Fibroblast of the conjunctiva (primary cell): Measurements from ENCODE around the gene STX7.

ENCODE experiments used
- DNase-seq: peaks from one replicate; pipeline ENCODE4 v3.0.0-alpha.2; 2010; ENCODE audit warnings: low read depth

Gene STX7

DNA sequence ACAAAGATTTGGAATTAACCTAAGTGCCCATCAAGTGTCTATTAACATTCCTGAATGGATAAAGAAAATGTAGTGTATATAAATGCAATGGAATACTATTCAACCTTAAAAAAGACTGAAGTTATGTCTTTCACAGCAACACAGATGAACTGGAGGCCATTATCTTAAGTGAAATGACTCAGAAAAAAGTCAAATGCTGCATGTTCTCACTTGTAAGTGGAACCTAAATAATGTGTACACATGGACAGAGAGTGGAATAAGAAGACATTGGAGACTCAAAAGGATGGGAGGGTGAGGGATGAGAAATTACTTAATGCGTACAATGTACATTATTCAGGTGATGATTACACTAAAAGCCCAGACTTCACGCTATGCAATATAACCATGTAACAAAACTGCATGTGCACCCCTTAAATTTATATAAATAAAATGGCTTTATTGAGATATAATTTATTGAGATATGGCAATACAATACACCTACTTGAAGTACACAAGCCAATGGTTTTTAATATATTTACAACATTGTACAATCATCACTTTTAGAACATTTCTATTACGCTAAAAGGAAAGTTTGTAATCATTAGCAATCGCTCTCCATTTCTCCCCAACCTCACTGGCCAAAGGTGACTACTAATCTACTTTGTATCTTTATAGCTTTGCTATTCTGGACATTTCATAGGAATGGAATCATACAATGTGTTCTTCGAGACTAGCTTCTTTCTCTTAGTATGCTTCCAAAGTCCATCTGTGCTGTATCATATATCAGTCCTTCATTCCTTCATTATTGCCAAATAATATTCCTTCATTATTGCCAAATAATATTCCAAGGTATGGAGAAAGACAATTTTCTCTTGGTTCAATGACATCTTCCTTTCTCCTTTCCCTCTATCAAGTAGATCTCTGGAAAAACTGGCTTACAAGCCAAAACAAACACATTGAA, 5.8 kb downstream of the STX7 start:
- no peak for DNase-seq

DNA sequence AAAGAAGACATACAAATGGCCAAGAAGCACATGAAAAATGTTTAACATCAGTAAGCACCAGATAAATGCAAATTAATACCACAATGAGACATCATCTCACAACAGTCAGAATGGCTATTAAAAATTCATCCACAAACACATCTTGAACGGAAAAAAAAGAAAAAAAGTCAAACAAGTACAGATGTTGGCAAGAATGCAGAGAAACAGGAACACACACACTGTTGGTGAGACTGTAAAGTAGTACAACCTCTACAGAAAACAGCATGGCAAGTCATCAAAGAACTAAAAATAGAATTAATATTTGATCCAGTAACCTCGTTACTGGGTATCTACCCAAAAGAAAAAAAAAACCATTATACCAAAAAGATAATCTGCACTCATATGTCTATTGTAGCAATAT, 6.5 kb downstream of the STX7 start:
- DNase-seq, result no peak

- DNase-seq, result no peak
Measured at GRCh38 chr6:132505158-132505557, 7.8 kb downstream of the STX7 start.

DNA sequence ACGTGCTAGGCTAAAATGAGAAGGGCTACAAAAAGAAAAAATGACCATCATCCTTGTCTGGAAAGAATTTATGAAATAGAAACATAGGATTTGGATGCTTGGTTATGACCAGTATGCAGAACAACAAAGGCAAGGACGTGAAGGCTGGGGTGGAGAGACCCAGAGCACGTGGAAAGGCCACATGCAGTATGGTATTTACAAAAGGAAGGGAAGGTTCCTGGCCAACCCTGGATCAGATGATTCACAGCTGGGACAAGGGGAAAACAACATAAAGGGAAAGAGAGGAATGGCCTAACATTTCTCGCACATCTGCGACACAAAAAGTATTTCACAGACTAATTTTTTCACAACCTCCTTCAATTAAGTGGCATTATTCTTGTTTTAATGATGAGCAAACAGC, 8.2 kb downstream of the STX7 start:
- DNase-seq, result no peak

DNA sequence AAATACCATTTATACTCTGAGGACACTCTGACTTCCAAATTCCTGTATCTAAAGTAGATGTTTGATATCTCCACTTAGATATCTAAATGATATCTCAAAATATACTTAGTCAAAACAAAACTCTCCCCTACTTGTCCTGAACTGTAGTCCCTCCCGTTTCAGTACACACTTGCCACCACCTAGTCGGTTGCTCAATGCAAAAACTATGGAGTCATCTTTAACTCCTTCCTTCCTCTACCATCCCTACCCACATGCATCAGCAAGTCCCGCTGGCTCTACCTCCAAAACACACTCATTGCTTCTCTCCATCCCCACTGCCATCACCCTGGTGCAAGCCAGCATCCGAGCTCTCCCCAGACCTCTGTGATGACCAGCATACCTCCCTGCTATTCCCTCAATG, 13.2 kb downstream of the STX7 start:
- no peak for DNase-seq

- no peak for DNase-seq
Measured at GRCh38 chr6:132498638-132499037, 14.3 kb downstream of the STX7 start.

GRCh38 chr6:132496519-132497180, 16.3 kb downstream of the STX7 start:
- no peak for DNase-seq

GRCh38 chr6:132495604-132496079, 17.3 kb downstream of the STX7 start:
- no peak for DNase-seq

DNA sequence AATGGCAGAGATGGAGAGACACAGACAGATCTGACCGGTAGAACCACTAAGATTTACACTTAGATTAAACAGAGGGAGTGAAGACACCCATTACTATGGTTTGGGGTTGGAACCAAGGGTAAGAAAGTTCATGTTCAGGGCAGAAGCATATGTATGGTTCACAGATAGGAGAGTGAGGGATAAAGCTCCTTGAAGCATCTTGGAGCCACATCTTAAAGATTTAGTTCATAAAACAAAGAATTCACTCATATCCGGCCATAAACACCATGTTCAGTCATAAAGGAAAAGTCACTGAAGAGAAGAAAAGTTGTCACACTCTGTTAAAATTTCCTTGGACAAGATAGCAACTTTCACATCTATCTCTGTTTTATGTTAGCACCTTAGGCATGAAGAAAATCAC, 18.0 kb downstream of the STX7 start:
- DNase-seq, result no peak

- DNase-seq, result no peak
Measured at GRCh38 chr6:132491881-132492280, 21.0 kb downstream of the STX7 start.

GRCh38 chr6:132491303-132491702, 21.6 kb downstream of the STX7 start:
- DNase-seq, result no peak

DNA sequence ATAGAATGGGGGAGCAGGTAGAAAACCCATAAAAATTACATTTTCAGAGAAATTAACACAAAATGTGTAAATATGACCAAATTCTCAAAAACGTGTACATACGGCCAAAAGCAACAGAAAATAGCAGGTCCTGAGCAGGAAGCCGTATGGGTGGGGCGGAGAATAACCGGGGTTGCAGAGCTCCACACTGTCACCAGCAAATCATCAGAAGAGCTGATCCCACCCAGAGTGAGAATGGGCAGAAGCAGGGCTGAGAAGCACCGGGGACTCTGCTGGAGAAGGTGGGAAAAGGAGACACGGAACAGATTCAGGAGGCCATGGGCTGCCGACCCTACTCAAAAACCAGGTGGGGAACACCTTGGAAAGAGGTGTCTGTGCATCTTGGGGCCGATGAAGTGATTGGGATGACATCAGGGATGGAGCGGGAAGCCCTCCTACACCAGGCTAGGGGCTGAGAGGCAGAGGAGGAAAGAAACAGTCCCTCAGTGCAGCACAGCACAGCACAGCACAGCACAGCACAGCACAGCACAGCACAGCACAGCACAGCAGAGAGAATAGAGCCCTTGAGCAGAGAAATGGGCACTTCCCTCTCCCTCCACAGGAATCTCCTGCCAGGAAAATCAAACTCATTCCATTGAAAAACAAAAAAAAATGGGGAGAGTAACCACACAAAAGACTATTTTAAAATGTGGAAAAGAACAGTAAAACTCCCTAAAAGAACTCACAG, 22.3 kb downstream of the STX7 start:
- DNase-seq, result no peak

DNA sequence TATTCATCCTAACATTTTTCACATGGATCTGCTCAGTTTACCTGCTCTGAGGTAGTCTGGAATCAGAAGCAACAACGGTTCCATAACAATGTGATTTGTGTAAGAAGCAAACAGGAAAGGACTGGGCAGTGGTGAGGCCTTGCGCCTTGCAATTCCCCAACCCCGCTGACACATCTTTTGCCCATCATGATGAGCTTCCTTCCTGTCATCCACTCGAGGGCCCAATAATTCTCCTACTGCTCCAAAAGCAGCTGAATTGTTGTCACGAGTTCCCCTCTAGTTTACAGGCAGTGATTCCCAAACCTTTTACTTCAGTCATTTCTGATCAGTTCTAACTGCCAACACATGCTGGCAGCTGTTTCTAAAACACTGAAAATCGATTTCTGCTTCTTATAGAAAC, 22.9 kb downstream of the STX7 start:
- no peak for DNase-seq

DNA sequence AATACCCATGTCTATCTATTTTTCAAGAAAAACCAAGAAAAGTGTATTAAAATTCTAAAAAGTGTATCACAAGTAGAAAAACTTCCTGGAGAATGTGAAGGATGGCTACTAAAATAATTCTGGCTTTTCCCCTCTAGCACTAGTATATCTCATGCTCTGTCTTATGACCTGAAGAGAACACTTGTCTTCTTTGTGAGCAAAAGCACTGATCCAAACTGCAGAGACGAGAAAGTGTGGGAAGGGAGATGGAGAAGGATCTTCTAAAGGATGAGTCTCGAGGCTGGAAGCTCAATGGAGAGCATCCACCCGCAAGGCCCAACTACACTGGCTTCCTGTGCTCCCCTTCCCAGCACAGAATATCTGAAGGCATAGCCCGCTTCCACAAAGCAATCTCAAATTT, 23.5 kb downstream of the STX7 start:
- DNase-seq, result no peak

GRCh38 chr6:132487762-132488161, 25.2 kb downstream of the STX7 start:
- DNase-seq, result no peak

GRCh38 chr6:132484680-132485018, 28.3 kb downstream of the STX7 start:
- no peak for DNase-seq

- peak; percentile 71 for DNase-seq
Measured at GRCh38 chr6:132483779-132484679, 28.9 kb downstream of the STX7 start.

DNA sequence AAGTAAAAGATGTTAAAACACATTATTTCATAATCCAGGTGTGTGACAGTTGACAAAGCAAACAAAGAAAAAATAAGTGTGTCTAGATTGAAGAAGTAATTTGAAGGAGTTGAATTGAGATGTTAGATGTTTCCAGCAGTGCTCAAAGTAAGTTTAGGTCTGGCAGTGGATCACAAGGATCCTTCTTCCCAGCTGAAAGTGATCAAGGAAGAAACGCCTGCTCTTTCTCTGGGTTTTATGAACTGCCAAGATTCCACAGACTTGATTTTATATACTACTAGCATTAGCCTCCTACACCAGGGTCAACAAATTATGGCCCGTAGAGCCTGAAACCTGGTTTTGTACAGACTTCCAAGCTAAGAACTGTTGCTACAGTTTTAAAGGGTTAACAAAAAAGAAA, 30.3 kb downstream of the STX7 start:
- DNase-seq, result no peak

DNA sequence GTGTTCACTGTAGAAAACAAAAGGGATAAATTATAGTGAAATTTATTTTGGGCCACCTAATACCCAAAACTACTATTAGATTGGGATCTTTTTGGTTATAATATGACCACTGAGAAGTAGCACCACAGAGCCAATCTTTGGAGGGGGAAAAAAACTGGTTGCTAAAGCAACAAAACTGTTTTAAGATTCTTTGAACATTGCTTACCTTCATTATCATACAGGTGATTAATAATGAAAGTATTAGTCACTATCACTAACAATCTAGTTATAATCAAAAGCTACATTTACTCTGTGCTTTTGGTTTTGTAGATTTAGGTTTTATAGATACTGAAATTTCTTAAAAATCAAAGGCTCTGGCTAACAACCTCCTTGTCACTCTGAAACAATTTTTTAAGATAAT, 31.7 kb downstream of the STX7 start:
- DNase-seq, result no peak

- peak; percentile 55 for DNase-seq
Measured at GRCh38 chr6:132479131-132479530, 33.8 kb downstream of the STX7 start.

DNA sequence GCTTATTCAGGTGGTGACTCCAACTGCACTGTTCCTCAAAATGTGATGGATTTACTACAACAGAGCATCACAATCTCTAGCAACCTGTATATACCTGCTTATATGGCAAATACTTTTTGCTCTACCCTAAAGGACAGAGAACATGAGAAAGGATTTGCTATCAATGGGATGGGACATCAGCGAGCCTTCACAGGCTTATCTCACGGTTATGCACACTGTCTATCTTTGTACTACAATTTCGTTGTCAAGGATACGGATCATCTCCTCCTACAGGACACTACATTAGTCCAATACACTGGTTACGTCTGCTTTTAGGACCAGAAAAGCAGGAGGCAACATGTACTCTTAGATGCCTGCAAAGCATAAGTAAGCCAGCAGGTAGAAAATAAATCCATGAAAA, 34.2 kb downstream of the STX7 start:
- no peak for DNase-seq

- DNase-seq, result no peak
Measured at GRCh38 chr6:132478266-132478665, 34.6 kb downstream of the STX7 start.
